Right lobe of liver (tissue), 4 donors: ENCODE measurements around the gene PHOSPHO1.

Experiments
- CTCF ChIP-seq, 4 donors: fragments of 200-600 bp in 3 of 4; fragments of 450-650 bp in 1 of 4; IDR thresholded peaks; one replicate each; pipeline versions ENCODE4 v1.5.1 to v1.8.0; 2016 to 2022; ENCODE audit warnings: antibody characterized with exemption in 4 of 4, mild to moderate bottlenecking in 2 of 4
- POLR2A ChIP-seq: fragments of 450-650 bp; IDR thresholded peaks from one replicate; pipeline ENCODE4 v1.6.1; 2017; ENCODE audit warnings: antibody characterized with exemption, mild to moderate bottlenecking
- donor health status: DM: no; HTN: no; CAD: no.
- donor health status: DM: no; HTN: no; CAD: no.
- donor health status: DM: no; HTN: yes; CAD: no.

GRCh38 chr17:49254066-49254465 lies 23.5 kb upstream of the PHOSPHO1 start:
- TF ChIP-seq CTCF (IDR thresholded peaks at IDR 0.05), result no peak
- no peak for TF ChIP-seq POLR2A
